Endothelial cell of umbilical vein (primary cell): ENCODE data around the gene UBD. TPM values are rescaled to one million over a fixed set of nuclear protein-coding genes. Genes with fewer than 3 reads are reported as not detected.

Experiments used
- BruUV-seq: library from RNA; stranded (reverse); fragments of 400-500 nt; replicated peaks from 2 replicates; lab custom pipeline; 2021; lab: Mats Ljungman, UMichigan
- CTCF ChIA-PET: fragments of 300-600, 350-600 bp; sonication (Branson Sonifier 250); formaldehyde crosslinking; loops from one replicate; lab custom pipeline; 2021; ENCODE audit warnings: antibody characterized with exemption, inconsistent platforms; lab: Charles Lee
- POLR2A ChIA-PET: fragments of 300-600, 350-600 bp; sonication (Branson Sonifier 250); formaldehyde crosslinking; loops from one replicate; lab custom pipeline; 2021; ENCODE audit warnings: antibody characterized with exemption, inconsistent platforms; lab: Charles Lee
- DNase-seq: peaks from one replicate; pipeline ENCODE4 v3.0.0-alpha.2; 2011; ENCODE audit warnings: low read depth, low spot score
- FAIRE-seq: peaks from 2 replicates; lab custom pipeline; 2011; peaks lifted over from hg19 to GRCh38; lab: Jason Lieb, UNC
- H2AFZ ChIP-seq: 2 replicates; pipeline ENCODE4 v1.6.0; 2012; ENCODE audit warnings: low read depth, low read length, control low read depth, inconsistent platforms
- H3K27ac ChIP-seq: 2 replicates; pipeline ENCODE4 v1.5.1; 2011; ENCODE audit warnings: low read depth, mild to moderate bottlenecking, control low read depth, low read length, moderate library complexity; ENCODE audit not compliant: insufficient read depth
- H3K27me3 ChIP-seq, 2 experiments: 2 replicates each; pipeline versions ENCODE4 v1.6.0 to v1.6.1; 2011; ENCODE audit warnings: low read length in 2 of 2, mixed read lengths in 1 of 2; ENCODE audit not compliant: control insufficient read depth in 2 of 2, insufficient read depth in 2 of 2
- H3K36me3 ChIP-seq, 2 experiments: 2 replicates in 1 of 2; 3 replicates in 1 of 2; pipeline ENCODE4 v1.5.1; 2011; ENCODE audit warnings: low read length in 2 of 2, mild to moderate bottlenecking in 1 of 2, moderate library complexity in 1 of 2; ENCODE audit not compliant: control insufficient read depth in 2 of 2, insufficient read depth in 2 of 2; ENCODE audit errors: extremely low read depth in 1 of 2
- H3K4me1 ChIP-seq: 3 replicates; pipeline ENCODE4 v1.5.1; 2011; ENCODE audit warnings: mild to moderate bottlenecking, low read length; ENCODE audit not compliant: control insufficient read depth, insufficient read depth; ENCODE audit errors: extremely low read depth
- H3K4me2 ChIP-seq: 2 replicates; pipeline ENCODE4 v1.6.1; 2011; ENCODE audit warnings: low read length, control low read depth, mixed read lengths; ENCODE audit not compliant: insufficient read depth
- H3K4me3 ChIP-seq, 3 experiments: fragments of 200-600 bp in 1 of 3; sonication (generic), shearing (Covaris generic) in 1 of 3; replicated peaks in 1 of 3; 2 replicates each; pipeline ENCODE4 v1.5.1; 2011 to 2016; ENCODE audit warnings: control low read depth in 3 of 3, low read length in 3 of 3, mild to moderate bottlenecking in 2 of 3, inconsistent platforms in 1 of 3, low read depth in 1 of 3, moderate library complexity in 1 of 3; ENCODE audit not compliant: insufficient read depth in 1 of 3
- H3K79me2 ChIP-seq: 2 replicates; pipeline ENCODE4 v1.6.0; 2012; ENCODE audit warnings: low read length, inconsistent platforms; ENCODE audit not compliant: control insufficient read depth, insufficient read depth
- H3K9ac ChIP-seq: replicated peaks from 2 replicates; pipeline ENCODE3; 2011; ENCODE audit warnings: low read length, control low read depth; ENCODE audit not compliant: insufficient read depth; ENCODE audit errors: extremely low read depth
- H3K9me1 ChIP-seq: replicated peaks from 3 replicates; pipeline ENCODE4 v1.6.0; 2011; ENCODE audit warnings: mild to moderate bottlenecking, low read length; ENCODE audit not compliant: control insufficient read depth, insufficient read depth; ENCODE audit errors: extremely low read depth
- H3K9me3 ChIP-seq: replicated peaks from 2 replicates; pipeline ENCODE4 v1.5.1; 2012; ENCODE audit warnings: low read length, inconsistent platforms; ENCODE audit not compliant: control insufficient read depth, insufficient read depth
- H4K20me1 ChIP-seq: replicated peaks from 2 replicates; pipeline ENCODE3; 2011; ENCODE audit warnings: mild to moderate bottlenecking, low read length; ENCODE audit not compliant: control insufficient read depth, insufficient read depth; ENCODE audit errors: extremely low read depth
- EZH2 ChIP-seq: IDR thresholded peaks from 2 replicates; pipeline ENCODE4 v1.6.1; 2012; ENCODE audit warnings: borderline replicate concordance, low read depth, mild to moderate bottlenecking, moderate library complexity, low read length, inconsistent platforms; ENCODE audit not compliant: severe bottlenecking
- FOS ChIP-seq: IDR thresholded peaks from 2 replicates; pipeline ENCODE4 v1.6.1; 2011; ENCODE audit warnings: mild to moderate bottlenecking, low read length, moderate library complexity, borderline replicate concordance; ENCODE audit not compliant: insufficient read depth
- GATA2 ChIP-seq: IDR thresholded peaks from 2 replicates; pipeline ENCODE4 v1.7.0; 2011; ENCODE audit warnings: low read depth, mild to moderate bottlenecking, moderate library complexity, mixed read lengths, low read length; ENCODE audit not compliant: insufficient read length, insufficient read depth
- JUN ChIP-seq: IDR thresholded peaks from 2 replicates; pipeline ENCODE4 v1.6.1; 2011; ENCODE audit warnings: borderline replicate concordance, low read depth; ENCODE audit not compliant: insufficient read length, insufficient read depth
- MAX ChIP-seq: IDR thresholded peaks from 2 replicates; pipeline ENCODE4 v1.6.1; 2011; ENCODE audit not compliant: insufficient read depth, insufficient read length
- MYC ChIP-seq: IDR thresholded peaks from one replicate; pipeline ENCODE4 v1.6.1; 2011; ENCODE audit warnings: mild to moderate bottlenecking, low read depth, low read length
- POLR2A ChIP-seq: IDR thresholded peaks from 2 replicates; pipeline ENCODE4 v1.6.1; 2012; ENCODE audit warnings: low read depth, mild to moderate bottlenecking, control low read depth, low read length
- POLR2AphosphoS5 ChIP-seq: IDR thresholded peaks from 2 replicates; pipeline ENCODE4 v1.6.1; 2012; ENCODE audit warnings: low read depth, mild to moderate bottlenecking, control low read depth, low read length, moderate library complexity; ENCODE audit not compliant: insufficient read depth
- dilution Hi-C: fragments of 300-500 bp; cut with MboI; formaldehyde crosslinking; loops from one replicate; pipeline ENCODE4 v1.15.0; 2019; ENCODE audit warnings: low sequenced_read_pairs; ENCODE audit not compliant: extremely low pct_ligation_motif_present
- intact Hi-C: fragments of 100-400 bp; cut with micrococcal nuclease; formaldehyde crosslinking; loops from one replicate; pipeline ENCODE4 v1.10.0; 2022
- polyA plus RNA-seq, 4 experiments: library from polyadenylated mRNA; depleted of rRNA in 3 of 4; stranded (reverse) in 3 of 4; unstranded in 1 of 4; fragments of >200 nt; gene quantifications; 2 replicates each; pipeline versions ENCODE4 v1.2.1 to v1.2.3, GENCODE V29; 2011 to 2012; ENCODE audit warnings: missing spikeins in 1 of 4
- total RNA-seq: library from RNA; stranded (reverse); gene quantifications from 2 replicates; pipeline ENCODE4 v1.2.3, GENCODE V29; 2021
- TF ChIP-seq, protein P1 (sequence below), 2 donors: IDR thresholded peaks; 1 replicate in 1 of 2; 2 replicates in 1 of 2; pipeline ENCODE4 v1.5.1; 2011; ENCODE audit warnings: low read length in 2 of 2, mild to moderate bottlenecking in 2 of 2, moderate library complexity in 2 of 2, control low read depth in 1 of 2, inconsistent platforms in 1 of 2, low read depth in 1 of 2; ENCODE audit not compliant: insufficient read depth in 1 of 2; ENCODE audit errors: extremely low read depth in 1 of 2

The UBD gene
- total and polyA plus RNA-seq, 2 donors (not counting 3 experiments of a cell fraction or from before 2014, with no cell fraction given) = 0.10 to 0.31 TPM

- no peak for TF ChIP-seq FOS
- TF ChIP-seq POLR2A = no peak
- no peak for TF ChIP-seq POLR2AphosphoS5
- TF ChIP-seq MAX = no peak
- TF ChIP-seq JUN = no peak
- no peak for TF ChIP-seq MYC
- TF ChIP-seq GATA2 = no peak
- no peak for TF ChIP-seq EZH2
- TF ChIP-seq, protein P1, sequence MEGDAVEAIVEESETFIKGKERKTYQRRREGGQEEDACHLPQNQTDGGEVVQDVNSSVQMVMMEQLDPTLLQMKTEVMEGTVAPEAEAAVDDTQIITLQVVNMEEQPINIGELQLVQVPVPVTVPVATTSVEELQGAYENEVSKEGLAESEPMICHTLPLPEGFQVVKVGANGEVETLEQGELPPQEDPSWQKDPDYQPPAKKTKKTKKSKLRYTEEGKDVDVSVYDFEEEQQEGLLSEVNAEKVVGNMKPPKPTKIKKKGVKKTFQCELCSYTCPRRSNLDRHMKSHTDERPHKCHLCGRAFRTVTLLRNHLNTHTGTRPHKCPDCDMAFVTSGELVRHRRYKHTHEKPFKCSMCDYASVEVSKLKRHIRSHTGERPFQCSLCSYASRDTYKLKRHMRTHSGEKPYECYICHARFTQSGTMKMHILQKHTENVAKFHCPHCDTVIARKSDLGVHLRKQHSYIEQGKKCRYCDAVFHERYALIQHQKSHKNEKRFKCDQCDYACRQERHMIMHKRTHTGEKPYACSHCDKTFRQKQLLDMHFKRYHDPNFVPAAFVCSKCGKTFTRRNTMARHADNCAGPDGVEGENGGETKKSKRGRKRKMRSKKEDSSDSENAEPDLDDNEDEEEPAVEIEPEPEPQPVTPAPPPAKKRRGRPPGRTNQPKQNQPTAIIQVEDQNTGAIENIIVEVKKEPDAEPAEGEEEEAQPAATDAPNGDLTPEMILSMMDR (IDR thresholded peaks at IDR 0.05; ENCODE audit: extremely low read depth in 1 of 2, insufficient read depth in 1 of 2, low read depth in 1 of 2, low read length in 2 of 2) = no peak
- Histone ChIP-seq H2AFZ (no peak overlapping the region), H3K4me1 (no peaks in the 10 kb centered on the region), H3K4me2 (no peak overlapping the region), H3K4me3 (no peak overlapping the region), H4K20me1 (no peaks in the 10 kb centered on the region), H3K79me2 (no peaks in the 10 kb centered on the region), H3K9me1 (no peaks in the 10 kb centered on the region), H3K27ac (no peak overlapping the region), H3K36me3 (no peaks in the 10 kb centered on the region), H3K9ac (no peak overlapping the region), H3K9me3 (no peaks in the 10 kb centered on the region), H3K27me3 (no peaks in the 10 kb centered on the region)
- FAIRE-seq (no peak), DNase-seq (no peak)
- BruUV-seq = no TSS peak
- ChIA-PET CTCF (no interaction called here), POLR2A (no interaction called here)
- intact Hi-C loops = no loop called here
- dilution Hi-C loops = no loop called here
Observed at GRCh38 chr6:29563435-29563965, 4.0 kb upstream of the UBD start.
